GM10847 (cell line): ENCODE results near the gene OPALIN.

ENCODE experiments used
- POLR2A ChIP-seq: IDR thresholded peaks from 2 replicates; pipeline ENCODE4 v1.6.1; 2011; ENCODE audit not compliant: insufficient read length; ENCODE audit errors: extremely low read depth

The OPALIN gene

GRCh38 chr10:96377816-96378294, 19.1 kb upstream of the OPALIN start:
- TF ChIP-seq POLR2A = no peak

- no peak for TF ChIP-seq POLR2A
These were observed 17.7 kb upstream of the OPALIN start for GRCh38 chr10:96376483-96376882.

- no peak for TF ChIP-seq POLR2A
These were observed 16.4 kb upstream of the OPALIN start for GRCh38 chr10:96374985-96375830.

- no peak for TF ChIP-seq POLR2A
These were observed 15.8 kb upstream of the OPALIN start for GRCh38 chr10:96374639-96374984.

- no peak for TF ChIP-seq POLR2A
These were observed 15.2 kb upstream of the OPALIN start for GRCh38 chr10:96374004-96374403.

- TF ChIP-seq POLR2A = no peak
These were observed 12.6 kb upstream of the OPALIN start for GRCh38 chr10:96371356-96371755.

- TF ChIP-seq POLR2A = no peak
These were observed 11.9 kb upstream of the OPALIN start for GRCh38 chr10:96370584-96371157.

GRCh38 chr10:96369890-96370583, 11.2 kb upstream of the OPALIN start:
- no peak for TF ChIP-seq POLR2A

- TF ChIP-seq POLR2A = no peak
These were observed 10.2 kb upstream of the OPALIN start for GRCh38 chr10:96368971-96369370.

- TF ChIP-seq POLR2A = no peak
These were observed 8.7 kb upstream of the OPALIN start for GRCh38 chr10:96367470-96367869.

- TF ChIP-seq POLR2A = no peak
These were observed 7.7 kb upstream of the OPALIN start for GRCh38 chr10:96366508-96366907.

GRCh38 chr10:96365571-96365970, 6.8 kb upstream of the OPALIN start:
- TF ChIP-seq POLR2A = no peak

- no peak for TF ChIP-seq POLR2A
These were observed 2.0 kb upstream of the OPALIN start for GRCh38 chr10:96360766-96361165.

- TF ChIP-seq POLR2A = no peak
These were observed 1.5 kb upstream of the OPALIN start for GRCh38 chr10:96360331-96360730.

- no peak for TF ChIP-seq POLR2A
These were observed 814 bp upstream of the OPALIN start for GRCh38 chr10:96359616-96360015.

- TF ChIP-seq POLR2A = no peak
These were observed 1.7 kb downstream of the OPALIN start for GRCh38 chr10:96357038-96357620.
